ENCODE results near the gene CARD11.

- TF ChIP-seq CTCF (conservative IDR thresholded peaks at IDR 0.05 in 1 of 2, IDR thresholded peaks at IDR 0.05 in 1 of 2; ENCODE audit: extremely low read depth in 1 of 2, insufficient read depth in 1 of 2, low read depth in 1 of 2, low read length in 2 of 2) (no peak), EZH2 (IDR thresholded peaks at IDR 0.05; ENCODE audit: borderline replicate concordance, low read length) (no peak)
Observed at GRCh38 chr7:2882111-2882510, 161.6 kb downstream of the CARD11 start.
